Natural killer cell (primary cell): ENCODE results near the gene BNC2. TPM values are rescaled to one million over a fixed set of nuclear protein-coding genes. Genes with fewer than 3 reads are reported as not detected.
A peak's percentile ranks its signal among the peaks of the same experiment; 100 is the strongest.

ENCODE experiments used
- ATAC-seq, 3 donors: fragments of 150-1000 bp in 2 of 3; fragments of 200-7000 bp in 1 of 3; cut with Tn5 transposase; 1 replicate in 1 of 3; 2 replicates in 2 of 3; pipeline ENCODE4 v1.10.0; 2021; ENCODE audit warnings: mild to moderate bottlenecking in 2 of 3, moderate library complexity in 2 of 3
- DNase-seq, 2 donors: peaks; one replicate each; pipeline versions ENCODE4 v3.0.0 to v3.0.0-alpha.2; 2013 to 2021; ENCODE audit warnings: mixed read lengths in 1 of 2
- H3K27ac ChIP-seq: one replicate; pipeline ENCODE4 v1.5.1; 2013; ENCODE audit warnings: mild to moderate bottlenecking, low read length
- H3K27me3 ChIP-seq: one replicate; pipeline ENCODE4 v1.6.1; 2013; ENCODE audit warnings: low read length; ENCODE audit not compliant: control insufficient read depth, insufficient read depth
- H3K36me3 ChIP-seq: one replicate; pipeline ENCODE4 v1.6.1; 2013; ENCODE audit warnings: low read length; ENCODE audit not compliant: control insufficient read depth, insufficient read depth
- H3K4me1 ChIP-seq: one replicate; pipeline ENCODE4 v1.6.1; 2013; ENCODE audit warnings: low read length; ENCODE audit not compliant: control insufficient read depth, insufficient read depth
- H3K4me3 ChIP-seq: one replicate; pipeline ENCODE4 v1.5.1; 2013; ENCODE audit warnings: low read length
- H3K9me3 ChIP-seq: one replicate; pipeline ENCODE4 v1.6.1; 2013; ENCODE audit warnings: low read length; ENCODE audit not compliant: control insufficient read depth, insufficient read depth
- H3K27ac Mint-ChIP-seq, 2 donors: one replicate each; pipeline ENCODE4 v1.8.0; 2022; ENCODE audit warnings: mild to moderate bottlenecking in 2 of 2, mixed read lengths in 2 of 2, moderate library complexity in 1 of 2
- H3K27me3 Mint-ChIP-seq, 2 donors: one replicate each; pipeline ENCODE4 v1.8.0; 2022; ENCODE audit warnings: low read depth in 2 of 2, mixed read lengths in 2 of 2
- H3K36me3 Mint-ChIP-seq: one replicate; pipeline ENCODE4 v1.8.0; 2022; ENCODE audit warnings: mixed read lengths
- H3K4me1 Mint-ChIP-seq, 2 donors: one replicate each; pipeline ENCODE4 v1.8.0; 2022; ENCODE audit warnings: mixed read lengths in 2 of 2
- H3K4me3 Mint-ChIP-seq: one replicate; pipeline ENCODE4 v1.8.0; 2022; ENCODE audit warnings: mild to moderate bottlenecking, moderate library complexity, mixed read lengths
- H3K9me3 Mint-ChIP-seq, 2 donors: one replicate each; pipeline ENCODE4 v1.8.0; 2022; ENCODE audit warnings: mixed read lengths in 2 of 2
- CTCF ChIP-seq: fragments of 200-600 bp; IDR thresholded peaks from one replicate; pipeline ENCODE4 v1.8.0; 2022; ENCODE audit warnings: antibody characterized with exemption
- WGBS: methylation state at CpG from one replicate; pipeline ENCODE4 v1.1.7; 2013; ENCODE audit warnings: missing lambda C conversion rate; ENCODE audit not compliant: insufficient coverage; 5-methylcytosine and 5-hydroxymethylcytosine counted together
- intact Hi-C: fragments of 100-400 bp; cut with micrococcal nuclease; formaldehyde crosslinking; loops from one replicate; pipeline ENCODE4 v1.14.2; 2022
- total RNA-seq, 4 donors: library from RNA; stranded (reverse); fragments of 120-200 nt in 1 of 4; gene quantifications; one replicate each; pipeline versions ENCODE4 v1.2.3 to v1.2.4, GENCODE V29; 2013 to 2022

The BNC2 gene
- total RNA-seq, 3 donors from 2014 or later (not counting 1 experiment from before 2014, with no cell fraction given): 36.9 to 84.2 (median 66.5) TPM

DNA sequence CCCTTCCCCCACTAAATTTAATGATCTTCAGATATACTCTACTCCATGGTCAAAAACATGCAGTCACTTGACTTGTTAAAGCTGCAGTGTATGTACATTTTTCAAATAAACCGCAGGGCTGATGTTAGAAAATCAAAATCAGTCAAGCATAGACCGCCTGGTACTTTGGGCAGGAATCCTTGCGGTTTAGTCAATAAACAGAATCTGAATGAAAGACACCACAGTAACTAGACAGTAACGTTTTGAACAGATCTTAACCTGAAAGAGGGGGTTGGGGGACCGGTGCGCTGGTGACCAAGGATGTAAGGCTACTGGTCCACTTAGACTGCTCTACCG, 188.8 kb downstream of the BNC2 start:
- H3K27me3 ChIP-seq: no peaks in the 10 kb centered on the region
- TF ChIP-seq CTCF: no peak
- Mint-ChIP-seq H3K27ac (no peak overlapping the region), H3K36me3 (no peaks in the 10 kb centered on the region), H3K27me3 (no peaks in the 10 kb centered on the region), H3K4me3 (no peak overlapping the region), H3K9me3 (no peaks in the 10 kb centered on the region), H3K4me1 (peaks cover 42 to 47% of the 10 kb centered on the region in 2 donors)
- WGBS: 89% methylated on average over 6 of the region's 7 CpGs
- intact Hi-C loops: no loop called here
- ATAC-seq (no peak), DNase-seq (no peak)
- H3K4me3 ChIP-seq: no peak overlapping the region
- no peak overlapping the region for H3K27ac ChIP-seq
- peaks cover 4% of the 10 kb centered on the region for H3K4me1 ChIP-seq
- no peaks in the 10 kb centered on the region for H3K9me3 ChIP-seq
- H3K36me3 ChIP-seq: no peaks in the 10 kb centered on the region

DNA sequence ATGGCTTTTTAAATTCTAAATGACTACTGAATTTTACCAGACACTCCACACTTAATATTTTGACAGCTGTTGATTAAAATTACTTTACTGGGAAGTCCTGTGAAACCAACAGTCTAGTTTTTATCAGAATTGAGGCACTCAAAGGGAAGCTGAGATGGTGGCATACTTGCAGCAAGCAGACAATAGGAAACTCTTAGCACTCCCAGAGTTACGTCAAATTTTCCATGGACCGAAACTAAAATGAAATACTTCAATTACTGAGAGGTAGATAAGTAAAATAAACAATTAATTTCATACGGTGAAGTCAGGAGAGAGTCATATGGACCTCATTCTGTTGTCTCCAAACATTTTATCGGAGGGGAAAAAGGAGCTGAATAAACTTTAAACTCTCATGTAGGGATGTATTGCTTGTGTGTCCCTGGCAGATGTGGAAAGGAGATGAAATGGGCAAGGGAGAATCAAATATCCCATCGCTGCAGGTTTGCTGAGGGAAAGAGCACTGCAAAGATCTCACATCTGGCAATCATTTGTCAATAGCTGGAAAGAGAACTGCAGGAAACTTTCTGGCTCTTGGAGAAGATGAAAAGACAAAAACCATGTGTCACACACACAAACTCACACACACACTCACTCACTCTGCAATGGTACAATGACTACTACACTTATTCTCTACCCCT, 189.4 kb downstream of the BNC2 start:
- no peak overlapping the region for H3K27ac ChIP-seq
- H3K4me3 ChIP-seq: no peak overlapping the region
- H3K27ac Mint-ChIP-seq: no peak overlapping the region
- no peaks in the 10 kb centered on the region for H3K27me3 ChIP-seq
- intact Hi-C loops: no loop called here
- DNase-seq: no peak
- H3K4me1 Mint-ChIP-seq: peaks cover 38 to 44% of the 10 kb centered on the region in 2 donors
- no peak for ATAC-seq
- peaks cover 4% of the 10 kb centered on the region for H3K4me1 ChIP-seq
- no peaks in the 10 kb centered on the region for H3K27me3 Mint-ChIP-seq
- H3K36me3 ChIP-seq: no peaks in the 10 kb centered on the region
- WGBS: 94% methylated on average over 5 of the region's 5 CpGs
- H3K9me3 ChIP-seq: no peaks in the 10 kb centered on the region
- H3K36me3 Mint-ChIP-seq: no peaks in the 10 kb centered on the region
- no peaks in the 10 kb centered on the region for H3K9me3 Mint-ChIP-seq
- TF ChIP-seq CTCF: no peak
- no peak overlapping the region for H3K4me3 Mint-ChIP-seq

DNA sequence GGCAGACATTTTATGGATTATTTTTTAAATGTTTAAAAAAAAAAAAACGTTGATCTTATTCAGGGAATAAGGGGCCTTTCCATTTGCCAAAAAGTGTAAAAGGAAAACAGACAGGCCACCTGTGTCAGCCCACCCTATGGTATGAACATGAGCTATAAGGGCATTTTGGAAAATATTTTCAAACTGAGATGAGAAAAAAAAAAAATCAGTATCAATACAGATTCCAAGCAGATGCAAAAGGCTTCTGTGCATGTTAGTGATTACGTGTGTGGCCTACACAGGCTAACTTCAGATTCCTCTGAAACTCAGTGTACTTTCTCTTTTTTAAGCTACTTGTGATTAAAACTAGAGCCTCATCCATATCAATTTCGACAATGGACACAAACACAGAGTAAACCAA, 189.9 kb downstream of the BNC2 start:
- Histone ChIP-seq H3K27ac (no peak overlapping the region), H3K4me3 (no peak overlapping the region), H3K4me1 (peaks cover 4% of the 10 kb centered on the region), H3K9me3 (no peaks in the 10 kb centered on the region), H3K36me3 (no peaks in the 10 kb centered on the region), H3K27me3 (no peaks in the 10 kb centered on the region)
- DNase-seq (no peak), ATAC-seq (no peak)
- Mint-ChIP-seq H3K9me3 (no peaks in the 10 kb centered on the region), H3K4me3 (no peak overlapping the region), H3K27me3 (no peaks in the 10 kb centered on the region), H3K4me1 (peaks cover 38 to 42% of the 10 kb centered on the region in 2 donors), H3K36me3 (no peaks in the 10 kb centered on the region), H3K27ac (no peak overlapping the region)
- no peak for TF ChIP-seq CTCF
- intact Hi-C loops: no loop called here
- 76% methylated on average over 3 of the region's 3 CpGs for WGBS

- Mint-ChIP-seq H3K27ac (peak overlapping the region; percentile 43 to 53), H3K36me3 (no peaks in the 10 kb centered on the region), H3K4me3 (peak overlapping the region; percentile 21), H3K4me1 (peaks cover 36 to 38% of the 10 kb centered on the region in 2 donors), H3K27me3 (no peaks in the 10 kb centered on the region), H3K9me3 (no peaks in the 10 kb centered on the region)
- peaks cover 4% of the 10 kb centered on the region for H3K4me1 ChIP-seq
- H3K27me3 ChIP-seq: no peaks in the 10 kb centered on the region
- DNase-seq (no peak), ATAC-seq (peak; percentile 35 to 75 (median 64))
- intact Hi-C loops: no loop called here
- no peak overlapping the region for H3K4me3 ChIP-seq
- WGBS: 42% methylated on average over 10 of the region's 10 CpGs
- H3K36me3 ChIP-seq: no peaks in the 10 kb centered on the region
- no peaks in the 10 kb centered on the region for H3K9me3 ChIP-seq
- TF ChIP-seq CTCF: no peak
- H3K27ac ChIP-seq: no peak overlapping the region
Measured at GRCh38 chr9:16679327-16679821, 191.1 kb downstream of the BNC2 start.
